T-cell (primary cell): ENCODE results near the gene PTMS. TPM values are rescaled to one million over a fixed set of nuclear protein-coding genes. Genes with fewer than 3 reads are reported as not detected.
A peak's percentile ranks its signal among the peaks of the same experiment; 100 is the strongest.

Source experiments
- ATAC-seq, 4 experiments: fragments of 200-7000 bp in 3 of 4; fragments of 150-1000 bp in 1 of 4; cut with Tn5 transposase; replicated peaks in 1 of 4; 1 replicate in 3 of 4; 2 replicates in 1 of 4; pipeline ENCODE4 v1.10.0; 2021; ENCODE audit warnings: moderate library complexity in 3 of 4, mild to moderate bottlenecking in 2 of 4, moderate number of reproducible peaks in 1 of 4
- CTCF ChIA-PET, 2 donors: fragments of 300-600 bp; sonication (Branson Sonifier 250); formaldehyde crosslinking; loops; one replicate each; lab custom pipeline; 2022; ENCODE audit warnings: antibody characterized with exemption in 2 of 2; lab: Charles Lee
- POLR2A ChIA-PET, 2 donors: fragments of 300-600 bp; sonication (Branson Sonifier 250); formaldehyde crosslinking; loops; one replicate each; lab custom pipeline; 2022; ENCODE audit warnings: antibody characterized with exemption in 2 of 2; lab: Charles Lee
- DNase-seq, 35 experiments: peaks; one replicate each; pipeline versions ENCODE4 v3.0.0 to v3.0.0-alpha.2; 2013 to 2023
- H3K27ac ChIP-seq: one replicate; pipeline ENCODE4 v1.5.1; 2013; ENCODE audit warnings: low read length
- H3K27me3 ChIP-seq, 2 experiments: replicated peaks in 1 of 2; 1 replicate in 1 of 2; 2 replicates in 1 of 2; pipeline versions ENCODE4 v1.6.1 to v1.7.0; 2013; ENCODE audit warnings: low read length in 1 of 2, mixed read lengths in 1 of 2; ENCODE audit not compliant: control insufficient read depth in 2 of 2, insufficient read depth in 2 of 2; ENCODE audit errors: extremely low read depth in 1 of 2
- H3K36me3 ChIP-seq, 2 donors: 1 replicate in 1 of 2; 2 replicates in 1 of 2; pipeline versions ENCODE4 v1.6.1 to v1.7.0; 2013; ENCODE audit warnings: low read length in 1 of 2; ENCODE audit not compliant: control insufficient read depth in 2 of 2, insufficient read depth in 1 of 2; ENCODE audit errors: extremely low read depth in 1 of 2
- H3K4me1 ChIP-seq, 2 experiments: 1 replicate in 1 of 2; 2 replicates in 1 of 2; pipeline versions ENCODE4 v1.6.1 to v1.7.0; 2013; ENCODE audit warnings: low read length in 2 of 2, mixed read lengths in 1 of 2; ENCODE audit not compliant: insufficient read depth in 2 of 2, control insufficient read depth in 1 of 2; ENCODE audit errors: extremely low read depth in 1 of 2
- H3K4me3 ChIP-seq, 2 donors: 1 replicate in 1 of 2; 2 replicates in 1 of 2; pipeline versions ENCODE4 v1.5.1 to v1.7.0; 2013; ENCODE audit warnings: mild to moderate bottlenecking in 2 of 2, low read length in 1 of 2, moderate library complexity in 1 of 2; ENCODE audit not compliant: control insufficient read depth in 1 of 2; ENCODE audit errors: extremely low read depth in 1 of 2
- H3K9me3 ChIP-seq: 2 replicates; pipeline ENCODE4 v1.7.0; 2013
- H3K27ac Mint-ChIP-seq, 2 donors: one replicate each; pipeline ENCODE4 v1.8.0; 2020 to 2021; ENCODE audit warnings: mild to moderate bottlenecking in 2 of 2, mixed read lengths in 2 of 2
- H3K27me3 Mint-ChIP-seq, 2 donors: one replicate each; pipeline ENCODE4 v1.8.0; 2021 to 2022; ENCODE audit warnings: mixed read lengths in 2 of 2
- H3K36me3 Mint-ChIP-seq: one replicate; pipeline ENCODE4 v1.8.0; 2021; ENCODE audit warnings: mixed read lengths
- H3K4me1 Mint-ChIP-seq, 3 donors: one replicate each; pipeline ENCODE4 v1.8.0; 2020 to 2022; ENCODE audit warnings: mixed read lengths in 3 of 3, mild to moderate bottlenecking in 1 of 3
- H3K4me3 Mint-ChIP-seq, 3 donors: one replicate each; pipeline ENCODE4 v1.8.0; 2020 to 2022; ENCODE audit warnings: mild to moderate bottlenecking in 3 of 3, mixed read lengths in 3 of 3, moderate library complexity in 3 of 3
- H3K9me3 Mint-ChIP-seq, 3 donors: one replicate each; pipeline ENCODE4 v1.8.0; 2020 to 2022; ENCODE audit warnings: mixed read lengths in 3 of 3
- WGBS: methylation state at CpG from one replicate; pipeline ENCODE4 v1.1.5; 2013; ENCODE audit warnings: missing lambda C conversion rate; ENCODE audit not compliant: insufficient coverage; 5-methylcytosine and 5-hydroxymethylcytosine counted together
- total RNA-seq, 35 experiments: library from RNA in 6 of 35; stranded (reverse) in 6 of 35; fragments of 120-200 nt in 1 of 35; gene quantifications; one replicate each; pipeline versions ENCODE4 v1.2.1 to v1.2.4 and lab custom pipeline; 2013 to 2026

The PTMS gene
- total RNA-seq, 5 donors from 2014 or later (not counting 1 experiment from before 2014, with no cell fraction given) = 6.5 to 15.9 (median 10.6) TPM

- Histone ChIP-seq H3K9me3 (no peaks in the 10 kb centered on the region), H3K4me1 (peaks cover 3 to 19% of the 10 kb centered on the region in 2 experiments), H3K27me3 (peaks cover 0 to 28% of the 10 kb centered on the region in 2 experiments), H3K27ac (no peak overlapping the region), H3K4me3 (no peak overlapping the region), H3K36me3 (peaks cover 10 to 47% of the 10 kb centered on the region in 2 donors)
- H3K27me3 Mint-ChIP-seq = peaks cover 4 to 16% of the 10 kb centered on the region in 2 donors
- WGBS = 93% methylated on average over 3 of the region's 5 CpGs
- ATAC-seq = no peak
- H3K9me3 Mint-ChIP-seq = no peaks in the 10 kb centered on the region
- H3K36me3 Mint-ChIP-seq = peaks cover 23% of the 10 kb centered on the region
- no peak for DNase-seq
- POLR2A ChIA-PET = interaction anchor here in 1 of 2 donors (0.7 kb wide), 1 partner anchor 10 kb away, joined by 6 read pairs; no protein-coding TSS in a partner anchor
- peaks cover 12 to 30% (median 16%) of the 10 kb centered on the region in 3 donors for H3K4me1 Mint-ChIP-seq
- no peak overlapping the region for H3K27ac Mint-ChIP-seq
- CTCF ChIA-PET = interaction anchor here in 1 of 2 donors (0.6 kb wide), 1 partner anchor 48 kb away, joined by 5 read pairs; no protein-coding TSS in a partner anchor
- H3K4me3 Mint-ChIP-seq = no peak overlapping the region
Measured at GRCh38 chr12:6818645-6819044, 52.5 kb downstream of the PTMS start.

GRCh38 chr12:6819106-6820030 lies 53.2 kb downstream of the PTMS start:
- no peak overlapping the region for H3K4me3 Mint-ChIP-seq
- Histone ChIP-seq H3K27me3 (peaks cover 0 to 35% of the 10 kb centered on the region in 2 experiments), H3K9me3 (no peaks in the 10 kb centered on the region), H3K27ac (no peak overlapping the region), H3K4me3 (no peak overlapping the region), H3K36me3 (peaks cover 10 to 43% of the 10 kb centered on the region in 2 donors), H3K4me1 (peaks cover 3 to 19% of the 10 kb centered on the region in 2 experiments)
- ChIA-PET CTCF (interaction anchor here in 1 of 2 donors (0.6 kb wide), 1 partner anchor 47 kb away, joined by 5 read pairs; no protein-coding TSS in a partner anchor), POLR2A (interaction anchor here in 1 of 2 donors (0.7 kb wide), 1 partner anchor 11 kb away, joined by 6 read pairs; no protein-coding TSS in a partner anchor)
- peak overlapping the region in 1 of 2 donors; percentile 45 for H3K27ac Mint-ChIP-seq
- H3K27me3 Mint-ChIP-seq = peaks cover 4 to 18% of the 10 kb centered on the region in 2 donors
- H3K36me3 Mint-ChIP-seq = peaks cover 19% of the 10 kb centered on the region
- WGBS = 87% methylated on average over 11 of the region's 13 CpGs
- no peak for ATAC-seq
- DNase-seq = no peak
- H3K4me1 Mint-ChIP-seq = peaks cover 12 to 30% (median 16%) of the 10 kb centered on the region in 3 donors
- H3K9me3 Mint-ChIP-seq = no peaks in the 10 kb centered on the region

- ATAC-seq (no peak), DNase-seq (no peak)
- Mint-ChIP-seq H3K4me1 (peaks cover 12 to 30% (median 16%) of the 10 kb centered on the region in 3 donors), H3K4me3 (peak overlapping the region in 1 of 3 donors; percentile 74), H3K27me3 (peaks cover 8 to 24% of the 10 kb centered on the region in 2 donors), H3K36me3 (peaks cover 19% of the 10 kb centered on the region), H3K27ac (no peak overlapping the region), H3K9me3 (no peaks in the 10 kb centered on the region)
- ChIA-PET CTCF (interaction anchor here in 1 of 2 donors (0.6 kb wide), 1 partner anchor 66 kb away, joined by 3 read pairs; no protein-coding TSS in a partner anchor), POLR2A (no interaction called here)
- no peaks in the 10 kb centered on the region for H3K9me3 ChIP-seq
- peaks cover 0 to 43% of the 10 kb centered on the region in 2 experiments for H3K27me3 ChIP-seq
- peaks cover 4 to 35% of the 10 kb centered on the region in 2 donors for H3K36me3 ChIP-seq
- peaks cover 3 to 19% of the 10 kb centered on the region in 2 experiments for H3K4me1 ChIP-seq
- 100% methylated on average over 3 of the region's 5 CpGs for WGBS
- H3K4me3 ChIP-seq = no peak overlapping the region
- no peak overlapping the region for H3K27ac ChIP-seq
Measured at GRCh38 chr12:6820166-6820565, 54.0 kb downstream of the PTMS start.

Other genes starting within 250 kb of the PTMS start
- 100 to 1,000 TPM; 500 to 643 (median 605) TPM for gene GAPDH, start 231.8 kb upstream of the PTMS start, total RNA-seq
- 10 to 100 TPM; 30.4 to 59.8 (median 59.7) TPM for gene IFFO1, start 210.3 kb upstream of the PTMS start, total RNA-seq
- 100 to 1,000 TPM in 1 of 5 donors, 10 to 100 TPM in 4; 69.6 to 107 (median 93.1) TPM for gene NOP2, start 198.1 kb upstream of the PTMS start, total RNA-seq
- 100 to 1,000 TPM; 236 to 392 (median 258) TPM for gene CHD4, start 159.0 kb upstream of the PTMS start, total RNA-seq
- gene LPAR5, start 130.4 kb upstream of the PTMS start, total RNA-seq = 10 to 100 TPM in 4 of 5 donors, 1 to 10 TPM in 1; 5.8 to 16.0 (median 14.9) TPM
- 10 to 100 TPM in 1 of 5 donors, 1 to 10 TPM in 4; 2.4 to 11.1 (median 6.5) TPM for gene ACRBP, start 118.9 kb upstream of the PTMS start, total RNA-seq
- 10 to 100 TPM; 34.0 to 71.3 (median 64.5) TPM for gene ING4, start 103.2 kb upstream of the PTMS start, total RNA-seq
- 10 to 100 TPM; 68.6 to 82.9 (median 79.4) TPM for gene ZNF384, start 77.0 kb upstream of the PTMS start, total RNA-seq
- 1 to 10 TPM in 3 of 5 donors, under 1 TPM in 1, not detected in 1; 0.88 to 2.5 (median 2.4) TPM for gene PIANP, start 65.5 kb upstream of the PTMS start, total RNA-seq
- gene COPS7A, start 42.3 kb upstream of the PTMS start, total RNA-seq = 10 to 100 TPM; 18.5 to 33.1 (median 31.8) TPM
- 100 to 1,000 TPM in 1 of 5 donors, 10 to 100 TPM in 4; 83.3 to 125 (median 88.4) TPM for gene MLF2, start 13.2 kb upstream of the PTMS start, total RNA-seq
- 10 to 100 TPM in 1 of 5 donors, 1 to 10 TPM in 4; 3.7 to 10.6 (median 7.3) TPM for gene LAG3, start 6.2 kb downstream of the PTMS start, total RNA-seq
- gene CD4, start 23.2 kb downstream of the PTMS start, total RNA-seq = 100 to 1,000 TPM; 126 to 205 (median 154) TPM
- gene GPR162, start 55.5 kb downstream of the PTMS start, total RNA-seq = under 1 TPM in 2 of 5 donors, not detected in 3; 0.13 to 0.46 TPM
- gene P3H3, start 62.0 kb downstream of the PTMS start, total RNA-seq = 1 to 10 TPM; 4.7 to 9.8 (median 8.0) TPM
- 1 to 10 TPM in 4 of 5 donors, under 1 TPM in 1; 0.85 to 4.3 (median 3.4) TPM for gene GNB3, start 74.6 kb downstream of the PTMS start, total RNA-seq
- gene CDCA3, start 84.9 kb downstream of the PTMS start, total RNA-seq = 1 to 10 TPM; 1.1 to 2.7 (median 2.0) TPM
- 10 to 100 TPM; 64.2 to 95.8 (median 85.8) TPM for gene USP5, start 85.8 kb downstream of the PTMS start, total RNA-seq
- 100 to 1,000 TPM; 132 to 208 (median 189) TPM for gene TPI1, start 101.2 kb downstream of the PTMS start, total RNA-seq
- gene SPSB2, start 106.9 kb downstream of the PTMS start, total RNA-seq = 10 to 100 TPM in 3 of 5 donors, 1 to 10 TPM in 2; 6.2 to 25.9 (median 21.8) TPM
- gene LRRC23, start 138.5 kb downstream of the PTMS start, total RNA-seq = 10 to 100 TPM in 2 of 5 donors, 1 to 10 TPM in 3; 8.7 to 13.6 (median 8.8) TPM
- gene ENO2, start 148.2 kb downstream of the PTMS start, total RNA-seq = 100 to 1,000 TPM in 4 of 5 donors, 10 to 100 TPM in 1; 87.2 to 176 (median 148) TPM
- 10 to 100 TPM; 34.7 to 44.3 (median 41.7) TPM for gene ATN1, start 161.6 kb downstream of the PTMS start, total RNA-seq
- gene RNU7-1, start 177.5 kb downstream of the PTMS start, total RNA-seq = not detected
- gene C12orf57, start 177.7 kb downstream of the PTMS start, total RNA-seq = 100 to 1,000 TPM; 256 to 466 (median 412) TPM
- 100 to 1,000 TPM; 176 to 237 (median 224) TPM for gene PTPN6, start 185.0 kb downstream of the PTMS start, total RNA-seq
- gene PHB2, start 204.3 kb downstream of the PTMS start, total RNA-seq = 100 to 1,000 TPM; 144 to 168 (median 154) TPM
- gene EMG1, start 204.6 kb downstream of the PTMS start, total RNA-seq = 10 to 100 TPM; 33.6 to 64.5 (median 58.7) TPM